GM23248 (cell line): ENCODE data around the gene TMEM204. TPM values are rescaled to one million over a fixed set of nuclear protein-coding genes. Genes with fewer than 3 reads are reported as not detected.

ENCODE experiments used
- DNase-seq: peaks from one replicate; pipeline ENCODE4 v3.0.0-alpha.2; 2015
- H2AFZ ChIP-seq: fragments of 200-600 bp; sonication (generic); 2 replicates; pipeline ENCODE4 v1.6.1; 2016; ENCODE audit warnings: antibody characterized with exemption
- H3F3A ChIP-seq: fragments of 200-600 bp; sonication (generic); 2 replicates; pipeline ENCODE4 v1.6.1; 2016; ENCODE audit warnings: mild to moderate bottlenecking, antibody characterized with exemption, mixed run types; ENCODE audit not compliant: insufficient read depth
- H3K27ac ChIP-seq: fragments of 200-600 bp; sonication (generic); 2 replicates; pipeline ENCODE4 v1.5.1; 2016; ENCODE audit warnings: mild to moderate bottlenecking
- H3K27me3 ChIP-seq: fragments of 200-600 bp; sonication (generic); replicated peaks from 2 replicates; pipeline ENCODE4 v1.6.1; 2016; ENCODE audit warnings: mild to moderate bottlenecking; ENCODE audit not compliant: insufficient read depth
- H3K36me3 ChIP-seq: fragments of 200-600 bp; sonication (generic); 2 replicates; pipeline ENCODE4 v1.6.1; 2016; ENCODE audit warnings: low read depth, mild to moderate bottlenecking
- H3K4me1 ChIP-seq: fragments of 200-600 bp; sonication (generic); 2 replicates; pipeline ENCODE4 v1.6.1; 2016; ENCODE audit warnings: mild to moderate bottlenecking; ENCODE audit not compliant: insufficient read depth
- H3K4me2 ChIP-seq: fragments of 200-600 bp; sonication (generic); one replicate; pipeline ENCODE4 v1.6.1; 2016; ENCODE audit warnings: mild to moderate bottlenecking; ENCODE audit not compliant: unreplicated experiment
- H3K4me3 ChIP-seq: fragments of 200-600 bp; sonication (generic); 2 replicates; pipeline ENCODE4 v1.5.1; 2016; ENCODE audit warnings: mild to moderate bottlenecking
- H3K79me2 ChIP-seq: fragments of 200-600 bp; sonication (generic); 2 replicates; pipeline ENCODE4 v1.6.1; 2016; ENCODE audit warnings: mild to moderate bottlenecking; ENCODE audit not compliant: insufficient read depth
- H3K9ac ChIP-seq: fragments of 200-600 bp; sonication (generic); 2 replicates; pipeline ENCODE4 v1.6.1; 2016; ENCODE audit warnings: mild to moderate bottlenecking
- H3K9me2 ChIP-seq: fragments of 200-600 bp; sonication (generic); 2 replicates; pipeline ENCODE4 v1.6.1; 2016; ENCODE audit warnings: mixed run types, mild to moderate bottlenecking, moderate library complexity; ENCODE audit not compliant: insufficient read depth
- H3K9me3 ChIP-seq: fragments of 200-600 bp; sonication (generic); one replicate; pipeline ENCODE4 v1.6.1; 2017; ENCODE audit warnings: low read depth
- H4K20me1 ChIP-seq: fragments of 200-600 bp; sonication (generic); 2 replicates; pipeline ENCODE4 v1.6.0; 2016; ENCODE audit not compliant: insufficient read depth
- EZH2 ChIP-seq: fragments of 200-600 bp; sonication (generic); IDR thresholded peaks from 2 replicates; pipeline ENCODE4 v1.6.1; 2018; ENCODE audit warnings: antibody characterized with exemption, mild to moderate bottlenecking; ENCODE audit not compliant: insufficient read depth, poor library complexity, severe bottlenecking
- EZH2phosphoT487 ChIP-seq: fragments of 200-600 bp; sonication (generic); IDR thresholded peaks from 2 replicates; pipeline ENCODE4 v1.6.1; 2018; ENCODE audit warnings: antibody characterized with exemption, moderate library complexity, mild to moderate bottlenecking, low read depth; ENCODE audit not compliant: insufficient read depth
- WGBS, 2 experiments: methylation state at CpG; one replicate each; pipeline ENCODE4 v1.1.6; 2015 to 2017; ENCODE audit warnings: low lambda C conversion rate in 2 of 2, low coverage in 1 of 2; ENCODE audit errors: missing lambda C conversion rate in 2 of 2; 5-methylcytosine and 5-hydroxymethylcytosine counted together
- in situ Hi-C: fragments of 300-500 bp; cut with MboI; formaldehyde crosslinking; loops from 2 replicates; pipeline ENCODE4 v1.15.0; 2020
- polyA plus RNA-seq: library from polyadenylated mRNA; unstranded; fragments of >200 nt; fragmentation: Nextera tagmentation; extraction: Ambion mirVana; gene quantifications from 2 replicates; pipeline ENCODE4 v1.2.1, GENCODE V29; 2016
- total RNA-seq: library from RNA; depleted of rRNA; stranded (reverse); fragments of >200 nt; shearing (Covaris generic); gene quantifications from 2 replicates; pipeline ENCODE4 v1.2.3, GENCODE V29; 2014

Gene TMEM204
- total and polyA plus RNA-seq, 2 experiments from 2014 or later: 26.0 to 40.0 TPM

DNA sequence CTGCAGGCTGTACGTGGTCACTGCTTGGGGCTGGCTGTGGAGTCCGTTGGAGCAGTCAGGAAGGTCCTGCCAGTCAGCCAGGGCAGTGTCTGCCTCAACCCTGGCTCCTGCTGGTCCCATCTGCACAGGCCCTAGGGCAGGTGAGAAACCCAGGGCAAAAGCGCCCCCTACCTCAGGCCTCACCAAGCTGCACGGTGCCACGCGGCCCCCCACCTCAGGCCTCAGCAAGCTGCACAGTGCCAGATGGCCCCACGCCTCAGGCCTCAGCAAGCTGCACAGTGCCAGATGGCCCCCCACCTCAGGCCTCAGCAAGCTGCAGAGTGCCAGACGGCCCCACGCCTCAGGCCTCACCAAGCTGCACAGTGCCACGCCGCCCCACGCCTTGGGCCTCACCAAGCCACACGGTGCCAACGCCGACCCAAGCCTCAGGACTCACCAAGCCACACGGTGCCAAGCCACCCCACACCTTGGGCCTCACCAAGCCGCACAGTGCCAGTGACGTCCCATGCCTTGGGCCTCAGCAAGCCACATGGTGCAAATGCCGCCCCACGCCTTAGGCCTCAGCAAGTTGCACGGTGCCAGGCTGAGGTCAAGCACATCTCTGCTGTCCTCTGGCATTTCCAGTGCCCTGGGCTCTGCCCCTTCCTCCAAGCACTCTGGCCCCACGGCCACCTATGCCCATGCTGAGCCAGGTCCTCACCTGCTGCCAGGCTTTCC lies 5.5 kb downstream of the TMEM204 start:
- Histone ChIP-seq H3K36me3 (no peaks in the 10 kb centered on the region), H3K4me1 (peaks cover 14% of the 10 kb centered on the region; the same call in 1 of the 2 replicates), H3K27ac (no peak overlapping the region), H3K4me2 (no peak overlapping the region), H4K20me1 (no peaks in the 10 kb centered on the region; the same call in 1 of the 2 replicates), H3K9ac (no peak overlapping the region), H3K79me2 (peaks cover 75% of the 10 kb centered on the region), H2AFZ (no peak overlapping the region), H3F3A (peaks cover 17% of the 10 kb centered on the region; the same call in 1 of the 2 replicates), H3K4me3 (no peak overlapping the region), H3K9me2 (no peaks in the 10 kb centered on the region), H3K27me3 (no peaks in the 10 kb centered on the region), H3K9me3 (no peaks in the 10 kb centered on the region)
- in situ Hi-C loops: no loop called here
- TF ChIP-seq EZH2phosphoT487 (no peak), EZH2 (no peak)
- WGBS, 2 experiments: 79 to 85% methylated on average over 18 to 22 of the region's 22 CpGs
- no peak for DNase-seq

DNA sequence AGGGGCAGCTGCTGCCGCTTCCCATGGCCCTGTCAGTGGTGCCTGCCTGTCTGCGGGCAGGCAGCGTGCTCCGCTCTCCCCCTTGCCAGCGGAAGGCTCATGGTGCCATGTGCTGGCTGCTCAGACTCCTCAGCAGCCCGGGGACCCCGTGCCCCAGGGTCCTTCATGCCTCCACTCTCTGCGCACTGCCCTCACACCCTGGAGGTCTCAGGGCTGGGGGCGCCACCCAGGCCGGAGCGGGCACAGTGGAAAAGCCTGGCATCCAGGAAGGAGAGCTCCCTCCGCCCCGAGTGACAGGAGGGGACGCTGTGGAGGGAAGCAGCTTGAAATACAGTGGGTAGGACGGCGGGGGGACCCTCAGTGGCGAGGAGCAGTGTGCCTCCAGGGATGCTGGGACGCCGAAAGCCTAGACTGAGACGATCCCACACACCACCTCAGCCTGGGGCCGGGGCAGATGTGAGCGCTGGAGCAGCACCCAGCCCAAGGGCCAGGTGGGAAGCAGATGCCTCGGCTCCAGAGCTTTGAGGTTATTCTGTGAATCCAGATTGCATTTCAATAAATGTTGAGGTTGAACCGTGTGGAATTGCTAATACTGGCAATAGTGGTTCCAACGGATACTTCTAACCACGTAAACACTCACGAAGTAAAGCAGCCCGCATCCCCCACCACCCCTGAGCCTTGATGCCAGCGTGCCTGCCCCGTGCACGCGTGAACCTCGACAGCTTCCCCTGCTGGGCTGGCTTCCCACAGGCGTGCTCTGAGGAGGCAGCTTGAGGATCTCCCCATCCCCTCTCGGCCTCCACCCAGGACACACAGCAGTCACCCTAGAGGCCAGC lies 6.5 kb downstream of the TMEM204 start:
- Histone ChIP-seq H3K4me3 (no peak overlapping the region), H3K36me3 (no peaks in the 10 kb centered on the region), H3K9me2 (no peaks in the 10 kb centered on the region), H3K27me3 (no peaks in the 10 kb centered on the region), H3K4me1 (peaks cover 12% of the 10 kb centered on the region; the same call in 1 of the 2 replicates), H4K20me1 (no peaks in the 10 kb centered on the region; the same call in 1 of the 2 replicates), H3K4me2 (no peak overlapping the region), H2AFZ (no peak overlapping the region), H3F3A (peaks cover 14% of the 10 kb centered on the region), H3K9ac (no peak overlapping the region), H3K9me3 (no peaks in the 10 kb centered on the region), H3K27ac (no peak overlapping the region), H3K79me2 (peaks cover 74% of the 10 kb centered on the region)
- in situ Hi-C loops: no loop called here
- no peak for DNase-seq
- TF ChIP-seq EZH2phosphoT487: no peak
- no peak for TF ChIP-seq EZH2
- 83 to 86% methylated on average over 34 of the region's 35 CpGs for WGBS, 2 experiments

DNA sequence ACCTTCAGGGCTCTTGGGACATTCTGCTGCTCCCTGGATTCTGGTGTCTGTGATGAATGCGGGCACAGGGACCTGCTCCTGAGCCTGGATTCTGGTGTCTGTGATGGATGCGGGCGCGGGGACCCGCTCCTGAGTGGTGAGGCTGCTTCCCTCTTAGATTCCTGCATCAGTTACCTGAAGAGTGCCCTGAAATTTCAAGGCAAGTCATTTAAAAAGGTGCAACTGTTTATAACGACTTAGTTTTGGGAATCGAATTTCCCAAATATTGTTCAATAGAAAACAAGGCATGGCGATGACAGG lies 7.0 kb downstream of the TMEM204 start:
- no peaks in the 10 kb centered on the region for H3K27me3 ChIP-seq

GRCh38 chr16:1541293-1542165 lies 8.1 kb downstream of the TMEM204 start:
- no peak for TF ChIP-seq EZH2phosphoT487
- no peak for TF ChIP-seq EZH2
- Histone ChIP-seq H4K20me1 (no peaks in the 10 kb centered on the region; the same call in 1 of the 2 replicates), H3K4me2 (no peak overlapping the region), H3K9ac (no peak overlapping the region), H3K4me1 (peaks cover 5% of the 10 kb centered on the region; the same call in 1 of the 2 replicates), H3K4me3 (no peak overlapping the region), H3K9me2 (no peaks in the 10 kb centered on the region), H3K79me2 (peaks cover 74% of the 10 kb centered on the region), H3K27me3 (no peaks in the 10 kb centered on the region), H3F3A (peaks cover 13% of the 10 kb centered on the region), H3K36me3 (no peaks in the 10 kb centered on the region), H3K27ac (no peak overlapping the region), H2AFZ (no peak overlapping the region), H3K9me3 (no peaks in the 10 kb centered on the region)
- no peak for DNase-seq
- in situ Hi-C loops: no loop called here
- 92 to 95% methylated on average over 37 to 40 of the region's 41 CpGs for WGBS, 2 experiments

More for the DNA sequence above, 7.0 kb downstream of the TMEM204 start:
- no peaks in the 10 kb centered on the region for H3K9me2 ChIP-seq
- H3K9me3 ChIP-seq: no peaks in the 10 kb centered on the region
- H3K4me1 ChIP-seq: peaks cover 7% of the 10 kb centered on the region; the same call in 1 of the 2 replicates
- no peaks in the 10 kb centered on the region for H3K36me3 ChIP-seq
- H4K20me1 ChIP-seq: no peaks in the 10 kb centered on the region; the same call in 1 of the 2 replicates
- no peak overlapping the region for H3K4me2 ChIP-seq
- TF ChIP-seq EZH2: no peak
- TF ChIP-seq EZH2phosphoT487: no peak
- no peak for DNase-seq
- no peak overlapping the region for H2AFZ ChIP-seq
- H3K27ac ChIP-seq: no peak overlapping the region
- 96 to 97% methylated on average over 8 of the region's 8 CpGs for WGBS, 2 experiments
- H3K4me3 ChIP-seq: no peak overlapping the region
- peaks cover 13% of the 10 kb centered on the region for H3F3A ChIP-seq
- H3K79me2 ChIP-seq: peaks cover 74% of the 10 kb centered on the region
- in situ Hi-C loops: no loop called here
- H3K9ac ChIP-seq: no peak overlapping the region
